Ishikawa (cell line): ENCODE measurements around the gene NEK11.

Experiments used
- CEBPB ChIP-seq: IDR thresholded peaks from 2 replicates; pipeline ENCODE4 v1.6.1; 2012
- CREB1 ChIP-seq: IDR thresholded peaks from 2 replicates; pipeline ENCODE4 v1.6.1; 2012; ENCODE audit warnings: low read depth
- EGR1 ChIP-seq: IDR thresholded peaks from 2 replicates; pipeline ENCODE4 v1.6.1; 2012
- EP300 ChIP-seq: IDR thresholded peaks from 2 replicates; pipeline ENCODE4 v1.6.1; 2012; ENCODE audit warnings: borderline replicate concordance
- FOXM1 ChIP-seq: IDR thresholded peaks from 2 replicates; pipeline ENCODE4 v1.6.1; 2012; ENCODE audit warnings: low read depth, borderline replicate concordance
- NFIC ChIP-seq: IDR thresholded peaks from 2 replicates; pipeline ENCODE4 v1.6.1; 2012
- RAD21 ChIP-seq: IDR thresholded peaks from 2 replicates; pipeline ENCODE4 v1.6.1; 2012; ENCODE audit warnings: low read depth
- TAF1 ChIP-seq: IDR thresholded peaks from 2 replicates; pipeline ENCODE4 v1.6.1; 2012; ENCODE audit warnings: low read depth, mild to moderate bottlenecking
- TCF12 ChIP-seq: IDR thresholded peaks from 2 replicates; pipeline ENCODE4 v1.6.1; 2012; ENCODE audit warnings: low read depth
- TEAD4 ChIP-seq: IDR thresholded peaks from 2 replicates; pipeline ENCODE4 v1.6.1; 2012
- YY1 ChIP-seq: IDR thresholded peaks from 2 replicates; pipeline ENCODE4 v1.6.1; 2012; ENCODE audit warnings: low read depth
- ZBTB7A ChIP-seq: IDR thresholded peaks from 2 replicates; pipeline ENCODE4 v1.6.1; 2012; ENCODE audit warnings: low read depth
- TF ChIP-seq, protein P1 (sequence below): IDR thresholded peaks from 2 replicates; pipeline ENCODE4 v1.6.1; 2012; ENCODE audit warnings: low read depth, mild to moderate bottlenecking
- TF ChIP-seq, protein P2 (sequence below): IDR thresholded peaks from 2 replicates; pipeline ENCODE4 v1.6.1; 2012
- TF ChIP-seq, protein P3 (sequence below): IDR thresholded peaks from 2 replicates; pipeline ENCODE4 v1.6.1; 2012

The NEK11 gene

DNA sequence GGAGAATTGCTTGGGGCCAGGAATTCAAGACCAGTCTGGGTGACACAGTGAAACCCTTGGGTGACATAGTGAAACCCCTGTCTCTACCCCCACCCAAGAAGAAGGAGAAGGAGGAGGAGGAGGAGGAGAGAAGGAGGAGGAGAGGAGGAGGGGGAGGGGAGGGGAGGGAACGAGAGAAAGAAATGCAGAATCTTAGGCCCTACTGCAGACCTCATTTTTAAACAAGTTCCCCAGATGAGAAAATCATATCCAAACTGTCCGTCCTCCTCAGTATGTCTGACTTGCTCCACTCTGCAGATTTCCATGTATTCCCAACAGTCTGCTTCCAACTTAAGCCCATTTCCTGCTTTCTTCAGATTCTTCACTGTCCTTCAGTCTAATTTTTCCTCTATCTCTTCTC, 291.0 kb downstream of the NEK11 start:
- TF ChIP-seq YY1 (no peak), RAD21 (no peak), EGR1 (no peak), CEBPB (no peak), ZBTB7A (no peak), TAF1 (no peak), CREB1 (no peak), TCF12 (no peak), FOXM1 (no peak), NFIC (no peak), TEAD4 (no peak)
- TF ChIP-seq, protein P1, sequence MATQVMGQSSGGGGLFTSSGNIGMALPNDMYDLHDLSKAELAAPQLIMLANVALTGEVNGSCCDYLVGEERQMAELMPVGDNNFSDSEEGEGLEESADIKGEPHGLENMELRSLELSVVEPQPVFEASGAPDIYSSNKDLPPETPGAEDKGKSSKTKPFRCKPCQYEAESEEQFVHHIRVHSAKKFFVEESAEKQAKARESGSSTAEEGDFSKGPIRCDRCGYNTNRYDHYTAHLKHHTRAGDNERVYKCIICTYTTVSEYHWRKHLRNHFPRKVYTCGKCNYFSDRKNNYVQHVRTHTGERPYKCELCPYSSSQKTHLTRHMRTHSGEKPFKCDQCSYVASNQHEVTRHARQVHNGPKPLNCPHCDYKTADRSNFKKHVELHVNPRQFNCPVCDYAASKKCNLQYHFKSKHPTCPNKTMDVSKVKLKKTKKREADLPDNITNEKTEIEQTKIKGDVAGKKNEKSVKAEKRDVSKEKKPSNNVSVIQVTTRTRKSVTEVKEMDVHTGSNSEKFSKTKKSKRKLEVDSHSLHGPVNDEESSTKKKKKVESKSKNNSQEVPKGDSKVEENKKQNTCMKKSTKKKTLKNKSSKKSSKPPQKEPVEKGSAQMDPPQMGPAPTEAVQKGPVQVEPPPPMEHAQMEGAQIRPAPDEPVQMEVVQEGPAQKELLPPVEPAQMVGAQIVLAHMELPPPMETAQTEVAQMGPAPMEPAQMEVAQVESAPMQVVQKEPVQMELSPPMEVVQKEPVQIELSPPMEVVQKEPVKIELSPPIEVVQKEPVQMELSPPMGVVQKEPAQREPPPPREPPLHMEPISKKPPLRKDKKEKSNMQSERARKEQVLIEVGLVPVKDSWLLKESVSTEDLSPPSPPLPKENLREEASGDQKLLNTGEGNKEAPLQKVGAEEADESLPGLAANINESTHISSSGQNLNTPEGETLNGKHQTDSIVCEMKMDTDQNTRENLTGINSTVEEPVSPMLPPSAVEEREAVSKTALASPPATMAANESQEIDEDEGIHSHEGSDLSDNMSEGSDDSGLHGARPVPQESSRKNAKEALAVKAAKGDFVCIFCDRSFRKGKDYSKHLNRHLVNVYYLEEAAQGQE, result no peak
- TF ChIP-seq, protein P2, sequence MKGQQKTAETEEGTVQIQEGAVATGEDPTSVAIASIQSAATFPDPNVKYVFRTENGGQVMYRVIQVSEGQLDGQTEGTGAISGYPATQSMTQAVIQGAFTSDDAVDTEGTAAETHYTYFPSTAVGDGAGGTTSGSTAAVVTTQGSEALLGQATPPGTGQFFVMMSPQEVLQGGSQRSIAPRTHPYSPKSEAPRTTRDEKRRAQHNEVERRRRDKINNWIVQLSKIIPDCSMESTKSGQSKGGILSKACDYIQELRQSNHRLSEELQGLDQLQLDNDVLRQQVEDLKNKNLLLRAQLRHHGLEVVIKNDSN, result no peak
- TF ChIP-seq, protein P3, sequence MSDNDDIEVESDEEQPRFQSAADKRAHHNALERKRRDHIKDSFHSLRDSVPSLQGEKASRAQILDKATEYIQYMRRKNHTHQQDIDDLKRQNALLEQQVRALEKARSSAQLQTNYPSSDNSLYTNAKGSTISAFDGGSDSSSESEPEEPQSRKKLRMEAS, result no peak

DNA sequence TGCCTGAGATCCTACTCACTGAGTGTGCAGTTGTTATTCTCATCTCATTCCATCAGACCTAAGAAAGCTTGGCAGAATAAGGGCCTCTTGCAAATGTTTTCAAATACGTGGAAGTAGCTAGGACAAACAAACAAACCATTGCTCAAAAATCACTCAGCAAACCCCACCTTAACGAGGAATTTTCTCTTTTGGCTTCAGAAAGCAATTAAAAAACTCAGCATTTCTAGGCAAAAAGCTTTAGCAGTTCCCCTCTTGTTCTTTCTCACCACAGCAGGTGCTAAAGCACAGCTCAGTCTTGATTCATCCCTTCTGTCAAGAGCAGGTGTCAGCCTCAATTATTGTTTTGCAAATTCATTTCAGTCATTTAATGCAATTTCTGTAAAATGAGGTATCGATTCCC, 296.3 kb downstream of the NEK11 start:
- TF ChIP-seq RAD21 (no peak), CEBPB (no peak), NFIC (no peak), TEAD4 (no peak), EP300 (no peak), EGR1 (no peak), TCF12 (no peak), TAF1 (no peak), YY1 (no peak), ZBTB7A (no peak)
- TF ChIP-seq, protein P1, result no peak
- TF ChIP-seq, protein P2, result no peak
- TF ChIP-seq, protein P3, result no peak

DNA sequence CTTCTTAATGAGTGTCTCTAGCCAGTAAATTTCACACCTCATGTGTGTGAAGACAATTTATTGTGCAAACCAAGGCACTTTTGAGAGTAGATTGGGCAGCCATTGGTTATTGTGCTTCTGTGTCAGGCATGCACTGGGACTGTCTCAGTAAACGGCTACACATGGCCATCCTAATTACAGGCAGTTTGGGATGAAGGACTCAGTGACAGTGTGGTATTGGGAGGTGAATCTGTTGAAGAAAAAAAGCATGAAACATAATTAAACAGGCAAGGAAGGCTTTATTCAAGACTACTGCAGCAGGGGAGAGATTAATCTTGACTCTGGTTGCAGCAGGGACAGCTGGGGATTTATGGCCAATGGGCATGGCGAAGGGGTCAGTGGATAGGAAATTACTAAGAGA, 297.1 kb downstream of the NEK11 start:
- TF ChIP-seq, protein P1, result no peak
- no peak for TF ChIP-seq FOXM1
- TF ChIP-seq, protein P2, result no peak
- TF ChIP-seq YY1, result no peak
- no peak for TF ChIP-seq TCF12

DNA sequence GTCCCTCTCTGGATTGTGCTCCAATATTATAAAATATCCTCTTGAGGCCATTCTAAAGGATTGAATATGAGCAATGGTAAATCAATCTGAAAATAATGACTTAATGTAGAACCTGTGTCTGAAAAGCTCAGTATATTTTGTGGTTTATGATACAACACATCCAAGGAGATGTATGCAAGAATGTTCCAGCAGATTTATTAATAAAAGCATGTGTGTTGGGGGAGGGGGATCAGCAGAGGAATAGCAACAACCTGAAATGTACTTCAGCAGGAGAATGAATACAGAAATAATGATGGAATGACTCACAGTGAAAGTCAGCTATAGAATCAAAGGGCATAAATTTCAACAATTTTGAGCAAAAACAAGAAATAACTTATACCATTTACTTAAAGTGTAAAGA, 298.2 kb downstream of the NEK11 start:
- TF ChIP-seq YY1 (no peak), TAF1 (no peak), FOXM1 (no peak), CREB1 (no peak), TEAD4 (no peak), RAD21 (no peak), CEBPB (no peak), ZBTB7A (no peak), EGR1 (no peak), TCF12 (no peak)
- TF ChIP-seq, protein P2, result no peak
- TF ChIP-seq, protein P1, result no peak
- TF ChIP-seq, protein P3, result no peak
